AG20443 (cell line): ENCODE results near the gene NOP9.

ENCODE experiments used
- DNase-seq: peaks from one replicate; pipeline ENCODE4 v3.0.0; 2012; ENCODE audit warnings: low spot score, mixed read lengths

The NOP9 gene

GRCh38 chr14:24263848-24264247, 35.8 kb upstream of the NOP9 start:
- DNase-seq = no peak

GRCh38 chr14:24264298-24264697, 35.4 kb upstream of the NOP9 start:
- no peak for DNase-seq

- DNase-seq = no peak
These were observed 33.1 kb upstream of the NOP9 start for GRCh38 chr14:24266344-24267244.

- DNase-seq = no peak
These were observed 32.1 kb upstream of the NOP9 start for GRCh38 chr14:24267516-24267915.

GRCh38 chr14:24268225-24268624, 31.4 kb upstream of the NOP9 start:
- no peak for DNase-seq

GRCh38 chr14:24269368-24269767, 30.3 kb upstream of the NOP9 start:
- DNase-seq = no peak

GRCh38 chr14:24269910-24270536, 29.6 kb upstream of the NOP9 start:
- DNase-seq = no peak

- no peak for DNase-seq
These were observed 29.0 kb upstream of the NOP9 start for GRCh38 chr14:24270537-24271133.

- peak; percentile 98 for DNase-seq
These were observed 28.4 kb upstream of the NOP9 start, which contains the start of gene RABGGTA for GRCh38 chr14:24271134-24271833. TSS of gene RABGGTA (minus strand) at chr14:24271597. CDS start at chr14:24271115, 482 bp downstream.

GRCh38 chr14:24271834-24272263, 27.8 kb upstream of the NOP9 start:
- DNase-seq = no peak

- DNase-seq = no peak
These were observed 27.2 kb upstream of the NOP9 start for GRCh38 chr14:24272467-24272866.

GRCh38 chr14:24273422-24273998, 26.1 kb upstream of the NOP9 start:
- no peak for DNase-seq

GRCh38 chr14:24274101-24274543, 25.5 kb upstream of the NOP9 start:
- DNase-seq = no peak

GRCh38 chr14:24277071-24277470, 22.6 kb upstream of the NOP9 start:
- no peak for DNase-seq

GRCh38 chr14:24277606-24278321, 21.9 kb upstream of the NOP9 start:
- DNase-seq = no peak

- no peak for DNase-seq
These were observed 21.2 kb upstream of the NOP9 start for GRCh38 chr14:24278424-24278823.

- peak; percentile 27 for DNase-seq
These were observed 20.1 kb upstream of the NOP9 start for GRCh38 chr14:24279301-24280186.

- DNase-seq = peak; percentile 57
These were observed 18.7 kb upstream of the NOP9 start for GRCh38 chr14:24280797-24281460.

- no peak for DNase-seq
These were observed 18.0 kb upstream of the NOP9 start for GRCh38 chr14:24281636-24282035.

GRCh38 chr14:24282736-24283135, 16.9 kb upstream of the NOP9 start:
- DNase-seq = no peak
